ENCODE measurements around the gene CDK6.

CDK6 gene

GRCh38 chr7:92681633-92682032 lies 154.7 kb downstream of the CDK6 start:
- no peak for DNase-seq (ENCODE audit: low read depth in 3 of 3)

DNA sequence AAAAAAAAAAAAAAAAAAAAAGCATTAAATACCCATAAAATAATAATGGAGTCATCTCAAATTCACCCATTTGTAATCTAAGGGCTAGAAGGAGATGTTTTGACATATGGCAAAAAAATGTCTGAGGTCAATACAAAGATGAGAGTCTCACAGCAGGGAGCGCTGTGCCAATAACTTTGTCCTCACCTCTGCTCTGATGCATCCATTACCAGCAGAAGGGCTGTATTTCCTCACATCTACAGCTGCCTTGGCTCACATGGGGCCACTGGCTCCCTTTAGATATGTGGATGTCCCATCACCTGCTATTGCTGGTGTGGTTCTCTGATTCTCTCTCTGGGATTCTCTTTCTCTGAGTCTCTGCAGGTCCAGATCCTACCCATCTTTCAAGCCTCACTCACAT lies 155.9 kb downstream of the CDK6 start:
- no peak for DNase-seq (ENCODE audit: low read depth in 3 of 3)

DNA sequence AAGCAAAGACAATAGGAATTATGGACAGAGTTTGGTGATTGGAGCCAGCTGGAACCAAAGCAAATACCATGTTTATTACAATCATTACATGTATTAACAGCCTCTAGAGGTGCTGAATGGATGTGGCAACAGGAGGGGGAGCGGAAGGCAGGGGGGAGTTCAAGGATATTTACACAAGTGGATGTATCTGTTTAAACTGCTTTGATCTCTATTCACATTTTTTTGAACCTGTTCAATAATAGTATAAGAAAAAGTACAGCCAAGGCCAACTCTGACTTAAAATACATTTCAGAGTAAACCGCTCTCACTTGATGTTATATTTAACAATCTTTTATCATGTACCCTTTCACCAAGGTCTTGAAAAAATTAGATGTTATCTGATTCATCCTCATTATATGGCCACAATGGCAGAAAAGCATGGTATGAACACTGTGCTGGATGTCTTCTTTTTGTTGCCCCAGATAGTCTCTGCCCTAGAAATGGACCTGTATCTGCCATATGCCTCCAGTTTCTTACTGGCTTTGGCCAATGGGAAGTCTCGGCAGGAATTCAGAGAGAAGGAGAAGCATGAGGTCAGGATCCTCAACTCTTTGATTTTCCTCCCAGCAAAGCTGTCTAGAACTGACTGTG lies 158.0 kb downstream of the CDK6 start:
- DNase-seq (ENCODE audit: low read depth in 3 of 3) = no peak

GRCh38 chr7:92674379-92674778 lies 162.0 kb downstream of the CDK6 start:
- DNase-seq (ENCODE audit: low read depth in 3 of 3) = no peak

DNA sequence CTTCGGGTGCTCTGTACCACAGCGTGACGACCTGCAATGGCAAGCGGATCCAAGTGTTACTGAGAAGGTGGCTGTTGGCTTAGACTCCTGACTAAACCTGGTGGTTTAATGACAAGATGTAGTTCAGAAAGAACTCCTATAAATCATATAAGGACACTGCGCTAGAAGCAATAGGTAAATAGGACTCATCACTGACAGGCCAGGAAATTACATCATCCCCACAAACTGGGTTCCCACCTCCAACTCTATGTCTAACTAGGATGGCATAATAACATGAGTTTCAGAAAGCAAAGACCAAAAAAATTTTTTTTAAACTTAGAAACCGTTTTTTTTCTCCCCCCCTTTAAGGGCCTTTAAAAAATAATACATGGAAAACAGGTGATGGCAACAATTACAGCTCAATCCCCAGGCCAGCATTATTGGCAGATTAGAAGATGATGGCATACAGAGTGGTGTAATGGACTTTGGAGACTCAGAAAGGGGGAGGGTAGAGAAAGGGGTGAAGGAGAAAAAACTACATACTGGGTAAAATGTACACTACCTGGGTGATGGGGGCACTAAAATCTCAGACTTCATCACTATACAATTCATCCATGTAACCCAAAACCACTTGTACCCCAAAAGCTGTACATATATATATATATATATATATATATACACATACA lies 164.7 kb downstream of the CDK6 start:
- DNase-seq (ENCODE audit: low read depth in 3 of 3) = no peak

DNA sequence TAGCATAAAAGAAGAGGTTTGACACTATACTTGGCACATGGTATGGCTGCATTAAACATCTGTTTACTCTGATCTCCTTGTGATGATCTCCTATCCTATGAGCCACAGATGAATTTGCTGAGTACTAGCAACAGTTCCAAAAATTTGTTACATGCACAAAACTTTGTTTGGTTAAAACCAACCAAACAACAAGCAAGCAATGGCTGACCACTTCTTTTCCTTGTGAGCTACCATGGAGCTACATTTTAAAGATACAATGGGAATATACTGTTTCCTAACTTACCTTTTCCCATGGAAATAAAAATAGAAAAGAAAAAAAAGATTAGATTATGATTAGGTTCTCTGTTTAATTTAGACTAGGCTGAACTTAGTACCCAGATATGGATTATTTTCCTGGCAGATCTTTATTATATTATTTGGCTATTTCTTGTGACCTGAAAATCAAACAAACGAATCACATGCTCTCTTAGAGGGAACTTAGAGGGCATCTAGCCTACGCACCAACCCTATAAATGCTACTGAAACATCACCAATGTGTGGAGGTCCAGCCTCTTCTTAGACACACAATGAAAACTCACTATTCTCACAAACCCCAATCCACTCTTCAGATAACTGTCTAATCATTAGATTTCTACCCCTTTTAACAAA lies 166.0 kb downstream of the CDK6 start:
- no peak for DNase-seq (ENCODE audit: low read depth in 3 of 3)

- DNase-seq (ENCODE audit: low read depth in 3 of 3) = no peak
Observed at GRCh38 chr7:92669616-92670165, 166.7 kb downstream of the CDK6 start.

DNA sequence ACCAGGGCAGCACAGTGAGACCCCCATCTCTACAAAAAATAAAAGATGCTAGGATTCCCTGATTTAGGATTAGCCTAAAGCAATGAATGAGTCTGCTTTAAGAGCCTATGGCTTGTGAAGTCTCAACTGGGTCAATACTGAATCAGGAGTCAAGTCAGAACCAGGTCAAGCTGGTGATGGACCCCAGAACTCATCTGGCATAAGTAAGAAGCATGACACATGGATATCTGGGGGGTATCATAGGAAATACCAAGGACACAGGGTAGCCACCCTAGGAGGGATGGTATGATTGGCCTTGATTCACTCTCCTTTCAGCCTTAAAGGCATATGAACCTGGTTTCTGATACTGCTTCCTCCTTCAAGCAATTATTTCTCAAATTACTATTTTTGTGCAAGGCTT lies 167.8 kb downstream of the CDK6 start:
- no peak for DNase-seq (ENCODE audit: low read depth in 3 of 3)

DNA sequence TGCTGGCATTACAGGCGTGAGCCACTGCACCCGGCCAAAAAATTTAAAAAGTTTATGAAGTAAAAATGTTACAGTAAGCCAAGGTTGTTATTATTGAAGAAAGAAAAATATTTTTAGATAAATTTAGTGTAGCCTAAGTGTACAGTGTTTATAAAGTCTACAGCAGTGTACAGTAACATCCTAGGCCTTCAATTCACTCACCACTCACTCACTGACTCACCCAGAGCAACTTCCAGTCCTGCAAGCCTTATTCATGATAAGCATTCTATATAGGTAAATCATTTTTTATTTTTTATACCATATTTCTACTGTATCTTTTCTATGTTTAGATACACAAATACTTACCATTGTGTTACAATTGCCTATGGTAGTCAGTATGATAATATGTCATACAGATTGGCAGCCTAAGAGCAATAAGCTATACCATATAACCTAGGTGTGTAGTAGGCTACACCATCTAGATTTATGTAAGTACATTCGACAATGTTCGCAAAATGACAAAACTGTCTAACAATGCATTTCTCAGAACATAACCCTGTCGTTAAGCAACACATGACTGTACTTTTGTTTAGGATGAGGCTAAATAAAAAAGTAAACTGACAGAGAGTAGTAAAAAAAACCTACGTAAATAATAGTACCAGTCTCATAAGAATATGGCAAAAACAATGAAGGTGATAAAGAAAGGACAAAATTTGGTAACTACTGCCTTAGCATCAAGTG lies 168.4 kb downstream of the CDK6 start:
- DNase-seq (ENCODE audit: low read depth in 3 of 3) = no peak

- no peak for DNase-seq (ENCODE audit: low read depth in 3 of 3)
Observed at GRCh38 chr7:92665926-92666325, 170.4 kb downstream of the CDK6 start.

DNA sequence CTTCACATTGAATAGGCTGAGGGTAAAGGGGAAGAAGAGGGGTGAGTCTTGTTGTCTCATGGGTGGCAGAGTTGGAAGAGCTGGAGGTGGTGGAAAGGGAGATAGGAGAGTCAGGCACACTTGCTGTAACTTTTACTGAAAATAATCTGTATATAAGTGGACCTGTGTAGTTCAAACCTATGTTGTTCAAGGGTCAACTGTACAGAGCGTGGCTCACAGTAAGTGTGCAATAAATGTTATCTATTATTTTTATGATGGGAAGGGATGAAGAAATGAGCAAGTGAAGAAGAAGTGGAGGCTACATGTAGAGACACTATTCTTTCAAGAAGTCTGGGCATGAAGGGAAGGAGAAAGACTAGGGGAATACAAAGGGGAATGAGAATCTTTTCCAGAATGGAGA lies 174.7 kb downstream of the CDK6 start:
- no peak for DNase-seq (ENCODE audit: low read depth in 3 of 3)

DNA sequence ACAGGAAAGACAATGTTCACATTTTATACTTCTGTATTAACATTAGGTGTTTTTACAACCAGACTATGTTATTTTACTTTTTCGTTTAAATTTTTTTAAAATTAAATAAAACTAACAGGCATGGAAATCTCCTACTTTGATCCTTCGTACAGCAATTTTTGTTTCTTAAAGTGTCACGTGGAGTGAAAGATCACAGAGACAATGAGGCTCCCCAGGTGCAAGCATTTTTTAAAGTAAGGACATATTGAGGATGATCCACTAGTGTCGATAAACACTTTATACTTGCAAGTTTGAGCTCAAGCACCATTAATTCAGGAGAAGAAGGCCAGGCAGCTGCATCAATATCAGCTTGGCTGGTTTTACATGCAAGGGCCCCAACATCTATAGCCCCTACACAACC lies 177.7 kb downstream of the CDK6 start:
- DNase-seq (ENCODE audit: low read depth in 3 of 3) = no peak

GRCh38 chr7:92657391-92657790 lies 179.0 kb downstream of the CDK6 start:
- no peak for DNase-seq (ENCODE audit: low read depth in 3 of 3)

- no peak for DNase-seq (ENCODE audit: low read depth in 3 of 3)
Observed at GRCh38 chr7:92656121-92656520, 180.3 kb downstream of the CDK6 start.

GRCh38 chr7:92655346-92655884 lies 181.0 kb downstream of the CDK6 start:
- no peak for DNase-seq (ENCODE audit: low read depth in 3 of 3)

- DNase-seq (ENCODE audit: low read depth in 3 of 3) = no peak
Observed at GRCh38 chr7:92653136-92653535, 183.2 kb downstream of the CDK6 start.

- no peak for DNase-seq (ENCODE audit: low read depth in 3 of 3)
Observed at GRCh38 chr7:92652536-92652935, 183.8 kb downstream of the CDK6 start.

GRCh38 chr7:92650391-92650790 lies 186.0 kb downstream of the CDK6 start:
- no peak for DNase-seq (ENCODE audit: low read depth in 3 of 3)

GRCh38 chr7:92648067-92648466 lies 188.3 kb downstream of the CDK6 start:
- DNase-seq (ENCODE audit: low read depth in 3 of 3) = no peak

DNA sequence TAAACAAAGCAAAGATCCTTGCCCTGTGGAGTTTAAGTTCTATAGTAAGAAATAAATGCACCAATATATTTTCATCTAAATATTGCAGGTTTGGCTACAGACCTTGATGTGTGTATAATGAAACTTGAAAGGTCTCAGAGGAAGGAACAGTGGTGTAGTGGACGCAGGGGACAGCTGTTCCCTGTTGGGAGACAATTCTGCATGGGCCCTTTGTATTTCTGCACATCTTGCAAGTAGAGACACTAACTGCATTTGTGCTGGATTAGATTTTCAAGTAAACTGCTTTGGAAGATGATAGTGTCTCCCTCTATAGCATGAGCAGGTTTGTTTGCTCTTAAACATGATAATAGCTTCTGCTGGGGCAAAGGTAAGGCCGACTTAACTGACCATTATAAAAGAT lies 188.7 kb downstream of the CDK6 start:
- no peak for DNase-seq (ENCODE audit: low read depth in 3 of 3)

DNA sequence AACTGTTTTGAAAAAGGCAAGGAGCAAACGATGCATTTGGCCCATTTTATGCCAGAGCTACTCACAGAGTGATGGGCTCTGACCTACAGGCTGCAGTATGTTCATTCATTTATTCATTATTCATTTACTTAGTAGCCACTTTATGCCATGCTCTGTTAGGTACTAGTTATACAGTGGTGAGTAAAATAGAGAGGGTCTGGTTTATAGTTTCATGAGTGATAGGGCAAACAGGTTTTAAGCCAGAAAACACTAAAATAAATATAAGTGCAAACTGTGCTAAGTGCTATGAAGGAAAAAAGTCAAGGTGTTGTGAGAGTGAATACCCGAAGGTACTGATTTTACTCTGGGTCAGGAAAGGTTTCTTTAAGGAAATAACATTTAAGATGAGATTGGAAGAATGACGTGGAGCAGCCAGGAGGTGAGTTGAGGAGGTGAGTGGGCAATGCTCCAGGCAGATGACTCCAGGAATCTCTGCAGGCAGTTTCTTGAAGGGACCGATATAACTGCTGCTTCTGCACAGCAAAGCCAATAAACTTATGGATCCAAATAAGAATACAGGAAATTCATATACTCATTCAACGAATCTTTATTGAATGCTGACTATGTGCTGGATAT lies 189.3 kb downstream of the CDK6 start:
- DNase-seq (ENCODE audit: low read depth in 3 of 3) = no peak

Measured in stimulated activated CD4-positive, alpha-beta T cell treated with anti-CD3 and anti-CD28 coated beads, TNF-alpha, amount 100 ng/mL, for 24 hours (primary cell).